Endodermal cell (in vitro differentiated cells): ENCODE measurements around the gene SCAMP3. TPM values are rescaled to one million over a fixed set of nuclear protein-coding genes. Genes with fewer than 3 reads are reported as not detected.
A peak's percentile ranks its signal among the peaks of the same experiment; 100 is the strongest.

Source experiments
- DNase-seq: peaks from one replicate; pipeline ENCODE4 v3.0.0-alpha.2; 2017
- H3K27ac ChIP-seq: 2 replicates; pipeline ENCODE4 v1.5.1; 2013; ENCODE audit warnings: mild to moderate bottlenecking, low read depth, low read length, moderate library complexity
- H3K27me3 ChIP-seq: 2 replicates; pipeline ENCODE4 v1.6.1; 2013; ENCODE audit warnings: mild to moderate bottlenecking, low read length, moderate library complexity; ENCODE audit not compliant: insufficient read depth, control insufficient read depth, poor library complexity, severe bottlenecking
- H3K36me3 ChIP-seq: 2 replicates; pipeline ENCODE4 v1.7.0; 2013; ENCODE audit warnings: mild to moderate bottlenecking, low read length, moderate library complexity; ENCODE audit not compliant: control insufficient read depth, insufficient read depth
- H3K4me1 ChIP-seq: one replicate; pipeline ENCODE4 v1.7.0; 2013; ENCODE audit warnings: low read length; ENCODE audit not compliant: control insufficient read depth, insufficient read depth
- H3K4me3 ChIP-seq: 2 replicates; pipeline ENCODE4 v1.5.1; 2013; ENCODE audit warnings: mild to moderate bottlenecking, low read length, moderate library complexity
- H3K9ac ChIP-seq: 2 replicates; pipeline ENCODE4 v1.6.1; 2013; ENCODE audit warnings: mild to moderate bottlenecking, low read length, moderate library complexity; ENCODE audit not compliant: poor library complexity, severe bottlenecking; ENCODE audit errors: extremely low read depth
- H3K9me3 ChIP-seq: 2 replicates; pipeline ENCODE4 v1.6.1; 2013; ENCODE audit warnings: mild to moderate bottlenecking, low read length, moderate library complexity; ENCODE audit not compliant: control insufficient read depth
- H3K27ac Mint-ChIP-seq: 2 replicates; pipeline ENCODE4 v1.8.0; 2020; ENCODE audit warnings: mixed read lengths
- H3K27me3 Mint-ChIP-seq: 2 replicates; pipeline ENCODE4 v1.8.0; 2021; ENCODE audit warnings: mild to moderate bottlenecking, mixed read lengths; ENCODE audit not compliant: insufficient read depth
- H3K36me3 Mint-ChIP-seq: 2 replicates; pipeline ENCODE4 v1.8.0; 2020; ENCODE audit warnings: low read depth, mixed read lengths
- H3K4me1 Mint-ChIP-seq: 2 replicates; pipeline ENCODE4 v1.8.0; 2020; ENCODE audit warnings: mixed read lengths
- H3K4me3 Mint-ChIP-seq: 2 replicates; pipeline ENCODE4 v1.8.0; 2020; ENCODE audit warnings: mild to moderate bottlenecking, moderate library complexity, mixed read lengths
- H3K9me3 Mint-ChIP-seq: 2 replicates; pipeline ENCODE4 v1.8.0; 2020; ENCODE audit warnings: mild to moderate bottlenecking, mixed read lengths
- WGBS, 2 experiments: methylation state at CpG; one replicate each; pipeline versions ENCODE4 v1.1.5 to v1.1.7; 2013; ENCODE audit warnings: missing lambda C conversion rate in 2 of 2, mixed read lengths in 1 of 2; ENCODE audit not compliant: insufficient coverage in 1 of 2, insufficient read length in 1 of 2; 5-methylcytosine and 5-hydroxymethylcytosine counted together
- long read RNA-seq, 4 experiments: library from polyadenylated mRNA in 2 of 4; library from RNA in 1 of 4; library from capped mRNA in 1 of 4; stranded (forward) in 3 of 4; unstranded in 1 of 4; transcript quantifications; one replicate each; pipeline ENCODE4 v2.0.0, GENCODE V29; 2020 to 2021; ENCODE audit warnings: inconsistent platforms in 1 of 4
- polyA plus RNA-seq, 2 experiments: library from polyadenylated mRNA; stranded (reverse); fragments of 50-300 nt; gene quantifications; one replicate each; pipeline ENCODE4 v1.2.3, GENCODE V29; 2013
- total RNA-seq, 2 donors: library from RNA; stranded (reverse); fragmentation: NEBNext Ultra II Directional in 1 of 2; extraction: Animal tissue kit (Norgen Biotek cat#: 25700) in 1 of 2; gene quantifications; 2 replicates in 1 of 2; 3 replicates in 1 of 2; pipeline ENCODE4 v1.2.1, GENCODE V29; 2021
- TF ChIP-seq, protein P1 (sequence below): fragments of 200-600 bp; sonication (generic); conservative IDR thresholded peaks from 2 replicates; pipeline ENCODE4 v1.5.0; 2021; ENCODE audit warnings: antibody characterized with exemption, mild to moderate bottlenecking

Gene SCAMP3
- 10 to 100 TPM; 56.1 TPM for total RNA-seq
- 66.4 TPM for polyA plus RNA-seq (2013, experiment 1 of 2)
- 60.2 TPM for polyA plus RNA-seq (2013, experiment 2 of 2)
- long read RNA-seq, experiment 1, transcript SCAMP3-201 (9 exons, 1,446 nt) = major isoform, 8 of 30 reads
- long read RNA-seq, experiment 1, partial matches to known transcripts = 6 of 30 reads
- long read RNA-seq, experiment 1, other reads (novel, unspliced or antisense) = 15 of 30 reads
- long read RNA-seq, experiment 2, transcript SCAMP3-202 (8 exons, 1,537 nt) = minor isoform, 16 of 159 reads
- long read RNA-seq, experiment 2, transcript SCAMP3-201 (9 exons, 1,446 nt) = major isoform, 109 of 159 reads
- long read RNA-seq, experiment 2, partial matches to known transcripts = 7 of 159 reads
- long read RNA-seq, experiment 2, other reads (novel, unspliced or antisense) = 27 of 159 reads
- long read RNA-seq, experiment 3, transcript SCAMP3-202 (8 exons, 1,537 nt) = minor isoform, 19 of 142 reads
- long read RNA-seq, experiment 3, transcript SCAMP3-201 (9 exons, 1,446 nt) = major isoform, 88 of 142 reads
- long read RNA-seq, experiment 3, partial matches to known transcripts = 16 of 142 reads
- long read RNA-seq, experiment 3, other reads (novel, unspliced or antisense) = 19 of 142 reads
- long read RNA-seq, experiment 4, partial matches to known transcripts = 1 of 8 reads
- long read RNA-seq, experiment 4, other reads (novel, unspliced or antisense) = 5 of 8 reads

DNA sequence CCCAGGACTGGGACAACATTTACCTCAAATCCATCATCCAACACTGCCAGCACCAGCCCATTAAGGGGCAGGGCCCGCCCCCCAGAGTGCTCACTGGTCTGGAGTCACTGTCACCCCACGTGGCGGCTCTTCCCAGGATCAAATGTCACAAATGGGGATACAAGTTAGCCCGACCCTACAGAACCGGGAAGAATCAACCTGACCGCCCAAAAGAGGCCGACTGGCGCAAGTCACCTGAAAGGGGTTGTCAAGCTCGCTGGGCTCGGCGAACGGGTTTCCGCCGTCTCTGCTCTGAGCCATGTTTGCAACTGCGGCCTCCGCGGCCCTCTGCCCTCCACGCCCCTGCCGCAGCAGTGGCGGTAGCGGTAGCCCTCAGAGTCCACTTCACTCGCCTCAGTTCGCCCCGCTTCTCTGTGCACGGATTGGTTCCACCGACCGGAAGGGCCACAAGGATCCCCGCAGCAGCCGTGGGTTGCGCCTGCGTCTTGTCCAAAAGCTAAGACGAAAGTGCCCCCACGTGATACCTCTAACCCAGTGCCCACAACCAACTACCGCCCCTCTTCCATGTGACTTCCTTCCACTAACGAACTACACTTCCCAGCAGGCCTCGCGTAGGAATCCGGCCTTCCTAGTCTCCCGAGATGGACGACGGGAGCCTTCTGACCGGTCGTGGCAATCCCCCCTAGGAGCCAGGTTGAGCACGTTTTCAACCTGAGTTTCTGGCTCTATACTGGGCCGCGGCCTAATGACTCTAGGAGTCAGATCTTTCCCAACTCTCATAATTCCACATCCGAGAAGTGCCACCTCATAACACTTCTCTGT is at the start of gene SCAMP3:
TSS of gene SCAMP3 (minus strand) at position 509 of the 822 bp plus-strand sequence. CDS start at position 300, 209 bp downstream.
- Mint-ChIP-seq H3K27ac (peak within 1 kb of the TSS; percentile 94), H3K36me3 (peaks cover 61% of the 10 kb centered on the region), H3K4me3 (peak within 1 kb of the TSS; percentile 91), H3K4me1 (peaks cover 13% of the 10 kb centered on the region), H3K9me3 (no peaks in the 10 kb centered on the region), H3K27me3 (no peaks in the 10 kb centered on the region)
- H3K4me3 ChIP-seq = peak within 1 kb of the TSS; percentile 92
- peak; percentile 98 for DNase-seq
- H3K27ac ChIP-seq = peak within 1 kb of the TSS; percentile 59
- H3K4me1 ChIP-seq = no peaks in the 10 kb centered on the region
- TF ChIP-seq, protein P1, sequence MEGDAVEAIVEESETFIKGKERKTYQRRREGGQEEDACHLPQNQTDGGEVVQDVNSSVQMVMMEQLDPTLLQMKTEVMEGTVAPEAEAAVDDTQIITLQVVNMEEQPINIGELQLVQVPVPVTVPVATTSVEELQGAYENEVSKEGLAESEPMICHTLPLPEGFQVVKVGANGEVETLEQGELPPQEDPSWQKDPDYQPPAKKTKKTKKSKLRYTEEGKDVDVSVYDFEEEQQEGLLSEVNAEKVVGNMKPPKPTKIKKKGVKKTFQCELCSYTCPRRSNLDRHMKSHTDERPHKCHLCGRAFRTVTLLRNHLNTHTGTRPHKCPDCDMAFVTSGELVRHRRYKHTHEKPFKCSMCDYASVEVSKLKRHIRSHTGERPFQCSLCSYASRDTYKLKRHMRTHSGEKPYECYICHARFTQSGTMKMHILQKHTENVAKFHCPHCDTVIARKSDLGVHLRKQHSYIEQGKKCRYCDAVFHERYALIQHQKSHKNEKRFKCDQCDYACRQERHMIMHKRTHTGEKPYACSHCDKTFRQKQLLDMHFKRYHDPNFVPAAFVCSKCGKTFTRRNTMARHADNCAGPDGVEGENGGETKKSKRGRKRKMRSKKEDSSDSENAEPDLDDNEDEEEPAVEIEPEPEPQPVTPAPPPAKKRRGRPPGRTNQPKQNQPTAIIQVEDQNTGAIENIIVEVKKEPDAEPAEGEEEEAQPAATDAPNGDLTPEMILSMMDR = no peak
- peaks cover 60% of the 10 kb centered on the region for H3K36me3 ChIP-seq
- no peaks in the 10 kb centered on the region for H3K27me3 ChIP-seq
- WGBS, 2 experiments = 2 to 5% methylated on average over 22 to 47 of the region's 47 CpGs
- H3K9me3 ChIP-seq = no peaks in the 10 kb centered on the region
- peak within 1 kb of the TSS; percentile 56 for H3K9ac ChIP-seq

DNA sequence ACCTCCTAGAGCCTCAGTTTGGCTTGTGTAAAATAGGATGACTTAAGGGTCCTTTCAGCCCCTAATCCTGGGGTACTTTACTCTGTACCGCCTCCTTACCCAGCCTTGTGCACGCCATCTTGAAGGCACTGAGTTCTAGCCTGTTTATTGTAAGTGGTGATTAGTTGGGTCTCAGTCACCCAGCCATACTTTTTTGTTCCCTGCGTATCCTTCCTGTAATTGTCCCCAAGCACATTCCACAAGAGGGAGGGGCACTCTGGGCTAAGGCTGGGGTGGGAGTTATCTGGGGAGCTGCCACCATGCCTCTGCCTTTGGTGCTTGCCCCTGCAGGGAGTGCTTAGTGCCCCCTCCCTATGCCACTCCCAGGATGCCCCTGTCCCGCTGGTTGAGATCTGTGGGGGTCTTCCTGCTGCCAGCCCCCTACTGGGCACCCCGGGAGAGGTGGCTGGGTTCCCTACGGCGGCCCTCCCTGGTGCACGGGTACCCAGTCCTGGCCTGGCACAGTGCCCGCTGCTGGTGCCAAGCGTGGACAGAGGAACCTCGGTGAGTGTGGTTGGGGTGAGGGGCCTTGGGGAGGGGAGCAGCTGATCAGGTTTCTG is 47.4 kb upstream of the SCAMP3 start:
- H3K27me3 ChIP-seq = no peaks in the 10 kb centered on the region
- H3K27ac ChIP-seq = peak overlapping the region; percentile 80
- Mint-ChIP-seq H3K4me3 (peak overlapping the region; percentile 95), H3K36me3 (peaks cover 35% of the 10 kb centered on the region), H3K27ac (peak overlapping the region; percentile 98), H3K27me3 (no peaks in the 10 kb centered on the region), H3K9me3 (no peaks in the 10 kb centered on the region), H3K4me1 (peaks cover 6% of the 10 kb centered on the region)
- H3K9me3 ChIP-seq = no peaks in the 10 kb centered on the region
- 55 to 58% methylated on average over 4 to 11 of the region's 11 CpGs for WGBS, 2 experiments
- peaks cover 4% of the 10 kb centered on the region for H3K4me1 ChIP-seq
- peak overlapping the region; percentile 99 for H3K4me3 ChIP-seq
- DNase-seq = no peak
- peak overlapping the region; percentile 92 for H3K9ac ChIP-seq
- TF ChIP-seq, protein P1 = no peak
- H3K36me3 ChIP-seq = peaks cover 31% of the 10 kb centered on the region
